Measurements from ENCODE around the gene PPP1R37. TPM values are rescaled to one million over a fixed set of nuclear protein-coding genes. Genes with fewer than 3 reads are reported as not detected.
A peak's percentile ranks its signal among the peaks of the same experiment; 100 is the strongest.

Gene PPP1R37
- total and polyA plus RNA-seq, 2 of the 8 experiments (the other 6 are each of a cell fraction or from before 2014, with no cell fraction given), result 14.6 to 25.7 TPM

GRCh38 chr19:45125975-45126493 lies 33.1 kb downstream of the PPP1R37 start (continued):
- no peak for TF ChIP-seq TAF7 (optimal IDR thresholded peaks at IDR 0.05; ENCODE audit: borderline replicate concordance, low read depth, low read length)
- TF ChIP-seq ATF2 (IDR thresholded peaks at IDR 0.05; ENCODE audit: low read length), result no peak
- TF ChIP-seq SP1 (IDR thresholded peaks at IDR 0.05; ENCODE audit: low read depth, low read length), result no peak
- no peak for TF ChIP-seq POU5F1 (IDR thresholded peaks at IDR 0.05; ENCODE audit: low read depth, low read length)
- peak; percentile 78 for TF ChIP-seq MAX (IDR thresholded peaks at IDR 0.05)
- TF ChIP-seq EP300 (IDR thresholded peaks at IDR 0.05; ENCODE audit: borderline replicate concordance in 1 of 2, low read depth in 2 of 2, low read length in 2 of 2), result no peak
- no peak for TF ChIP-seq TBP (IDR thresholded peaks at IDR 0.05; ENCODE audit: low read depth, low read length)
- peak; percentile 83 to 99 (median 98) for TF ChIP-seq CTCF (IDR thresholded peaks at IDR 0.05; ENCODE audit: control extremely low read depth in 1 of 3, insufficient read depth in 1 of 3, low read depth in 1 of 3, low read length in 3 of 3)
- no peak for TF ChIP-seq SAP30 (IDR thresholded peaks at IDR 0.05; ENCODE audit: insufficient read depth, insufficient replicate concordance, low read length)
- 0 out of 2 replicates have a peak, but pooled peaks have one; percentile 7 for TF ChIP-seq JUND (IDR thresholded peaks at IDR 0.05; ENCODE audit: low read length)
- TF ChIP-seq MAFK (IDR thresholded peaks at IDR 0.05; ENCODE audit: low read depth, low read length), result no peak
- TF ChIP-seq CTBP2 (IDR thresholded peaks at IDR 0.05; ENCODE audit: borderline replicate concordance, insufficient read depth, insufficient read length, low read length), result no peak
- TF ChIP-seq EGR1 (IDR thresholded peaks at IDR 0.05; ENCODE audit: borderline replicate concordance, low read depth, low read length), result no peak
